SW 1271 (cell line): ENCODE measurements around the gene CCNQ.

Experiments used
- DNase-seq, 2 experiments: peaks; one replicate each; lab custom pipeline; 2025; lab: John Stamatoyannopoulos, UW

Gene CCNQ

DNA sequence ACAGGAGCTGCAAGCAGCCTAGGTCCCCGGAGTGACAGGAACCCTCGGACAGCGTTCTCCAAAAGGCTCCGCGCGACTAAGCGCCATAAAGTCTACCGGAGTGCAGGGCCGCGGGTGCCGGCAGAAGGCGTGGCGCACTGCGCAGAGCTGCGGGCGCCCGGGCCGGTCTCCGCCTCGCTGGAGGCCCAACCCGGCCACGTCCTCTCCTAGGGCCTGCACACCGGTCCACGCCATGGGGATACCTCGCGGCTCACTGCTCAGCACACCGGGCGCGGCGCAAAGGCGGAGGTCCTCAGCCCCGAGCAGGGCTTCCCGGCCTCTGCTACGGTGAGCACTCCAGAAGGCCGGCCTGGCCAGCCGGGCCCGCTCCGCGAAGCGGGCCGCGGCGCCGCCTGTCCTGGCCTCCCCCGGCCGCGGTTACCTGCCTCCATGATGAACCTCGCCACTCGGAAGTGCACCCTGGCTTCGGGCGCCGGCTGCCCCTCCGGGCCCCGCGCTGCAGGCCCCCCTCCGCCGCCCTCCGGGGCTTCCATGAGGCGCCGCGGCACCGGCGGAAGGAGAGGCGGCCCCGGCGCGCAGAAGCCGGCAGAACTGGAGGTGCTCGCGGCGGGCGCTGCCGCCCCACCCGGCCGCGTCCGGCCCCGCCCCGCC lies at the start of gene CCNQ:
TSS of gene CCNQ (minus strand) at position 599 of the 651 bp plus-strand sequence. CDS start at position 533, 66 bp downstream.
- DNase-seq, result no peak

DNA sequence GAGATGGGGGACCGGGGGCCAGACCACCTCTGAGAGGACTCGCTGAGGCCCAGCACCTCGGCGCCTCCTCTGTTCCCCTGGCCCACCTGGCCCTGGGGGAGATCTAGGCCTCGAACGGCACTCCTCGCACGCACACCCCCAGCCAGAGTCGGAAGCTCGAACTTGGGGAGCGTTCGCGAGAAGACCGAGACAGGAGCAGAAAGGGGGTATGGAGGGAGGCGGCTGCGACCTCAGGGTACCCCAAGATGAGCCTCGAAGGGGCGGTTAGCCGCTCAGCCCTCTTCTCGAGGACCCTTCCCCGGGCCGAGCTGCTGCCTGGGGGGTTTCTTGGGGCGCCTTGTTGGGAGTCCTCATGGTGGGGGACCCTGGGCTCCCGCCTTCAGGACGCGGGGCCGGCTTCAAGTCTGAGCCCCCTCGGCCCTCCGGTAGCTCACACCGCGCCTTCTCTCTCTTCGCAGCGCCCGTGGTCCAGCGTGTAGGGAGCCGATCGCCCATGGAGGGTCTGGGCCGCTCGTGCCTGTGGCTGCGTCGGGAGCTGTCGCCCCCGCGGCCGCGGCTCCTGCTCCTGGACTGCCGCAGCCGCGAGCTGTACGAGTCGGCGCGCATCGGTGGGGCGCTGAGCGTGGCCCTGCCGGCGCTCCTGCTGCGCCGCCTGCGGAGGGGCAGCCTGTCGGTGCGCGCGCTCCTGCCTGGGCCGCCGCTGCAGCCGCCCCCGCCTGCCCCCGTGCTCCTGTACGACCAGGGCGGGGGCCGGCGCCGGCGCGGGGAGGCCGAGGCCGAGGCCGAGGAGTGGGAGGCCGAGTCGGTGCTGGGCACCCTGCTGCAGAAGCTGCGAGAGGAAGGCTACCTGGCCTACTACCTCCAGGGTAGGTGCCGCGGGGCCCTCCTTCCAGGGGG lies 48.8 kb upstream of the CCNQ start:
- no peak for DNase-seq

DNA sequence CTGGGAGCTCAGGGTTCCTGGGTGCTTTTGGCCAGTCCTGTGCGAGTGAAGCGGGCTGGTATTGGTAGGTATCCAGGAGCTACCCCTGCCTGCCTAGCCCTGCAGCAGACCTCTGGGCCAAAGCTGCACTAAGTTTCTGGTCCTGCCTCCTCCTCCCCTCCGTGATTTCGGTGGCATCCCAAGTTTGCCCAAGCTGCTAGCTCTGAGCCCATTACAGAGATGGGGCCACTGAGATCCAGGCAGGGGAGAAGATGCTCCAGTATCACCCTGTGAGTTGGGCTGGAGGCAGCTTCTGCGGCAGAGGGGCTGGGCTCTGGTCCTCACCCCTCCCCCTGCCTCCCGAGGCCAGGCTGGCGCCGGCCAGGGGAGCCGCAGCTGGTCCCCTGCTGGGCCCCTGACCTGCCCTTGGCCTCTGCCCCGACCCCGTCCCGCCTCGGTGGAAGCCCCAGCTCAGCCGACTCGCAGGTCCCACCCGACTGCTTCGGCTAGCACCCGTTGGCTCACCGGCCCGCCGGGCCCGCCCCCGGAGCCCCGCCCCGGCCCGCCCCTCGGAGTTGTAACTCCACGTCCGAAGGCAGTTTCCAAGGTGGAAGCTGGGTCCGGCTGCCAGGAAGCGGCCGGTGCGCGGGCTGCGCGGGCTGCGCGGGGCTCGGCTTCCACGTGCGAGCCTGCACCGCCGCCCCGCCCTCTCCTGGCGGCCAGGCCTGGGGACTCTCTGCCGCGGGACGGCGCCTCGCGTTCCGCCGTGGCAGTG lies 47.9 kb upstream of the CCNQ start, which contains the start of gene DUSP9:
TSS of gene DUSP9 (plus strand) at position 584 of the 754 bp plus-strand sequence. CDS start 751 bp downstream, outside the sequence.
- DNase-seq, result peak in 1 of 2 experiments; percentile 11

DNA sequence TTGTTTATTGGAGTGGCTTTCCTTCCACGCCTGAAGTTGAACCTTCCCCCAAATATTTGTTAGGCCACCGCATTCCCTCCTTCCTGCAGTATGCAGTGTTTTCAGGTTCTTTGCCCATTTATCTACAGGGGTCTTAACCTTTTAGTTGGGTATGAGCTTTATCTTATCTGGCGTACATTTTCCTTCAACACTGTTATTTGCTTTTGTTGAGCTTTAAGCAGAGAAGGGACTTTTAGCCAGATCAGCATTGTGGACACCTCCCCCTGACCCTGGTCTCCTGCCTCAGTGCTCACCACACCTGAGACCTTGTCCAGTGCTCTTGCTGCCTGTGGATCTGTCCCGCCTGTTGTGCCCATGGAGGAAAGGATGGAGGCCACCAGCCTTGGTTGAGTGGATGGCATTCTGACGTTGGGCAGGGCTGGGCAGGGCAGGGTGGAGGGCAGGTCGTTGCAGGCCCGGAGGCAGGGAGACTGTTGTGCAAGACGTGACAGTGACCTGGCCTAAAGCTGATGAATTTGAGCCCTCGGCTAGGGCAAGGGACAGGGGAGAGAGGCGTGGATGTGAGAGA lies 47.1 kb upstream of the CCNQ start:
- DNase-seq, result no peak

DNA sequence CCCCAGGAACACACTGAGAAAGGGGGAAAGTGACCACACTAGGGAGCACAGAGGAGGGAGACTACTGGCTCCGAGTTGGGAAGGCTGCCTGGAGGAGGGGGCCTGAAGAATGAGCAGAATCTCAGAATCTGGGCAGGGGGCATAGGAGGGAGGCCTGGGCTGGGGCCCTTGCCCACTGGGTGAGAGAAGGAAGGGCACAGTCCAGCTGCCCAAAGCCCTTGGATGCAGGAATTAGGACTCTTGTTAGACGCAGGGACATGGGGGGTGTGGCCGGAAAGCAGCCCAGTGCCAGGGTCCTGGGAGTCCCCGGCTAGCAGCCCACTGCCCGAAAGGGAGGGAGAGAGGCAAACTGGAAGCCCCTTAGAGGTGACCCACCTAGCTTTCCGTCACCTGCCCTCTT lies 46.2 kb upstream of the CCNQ start:
- no peak for DNase-seq

DNA sequence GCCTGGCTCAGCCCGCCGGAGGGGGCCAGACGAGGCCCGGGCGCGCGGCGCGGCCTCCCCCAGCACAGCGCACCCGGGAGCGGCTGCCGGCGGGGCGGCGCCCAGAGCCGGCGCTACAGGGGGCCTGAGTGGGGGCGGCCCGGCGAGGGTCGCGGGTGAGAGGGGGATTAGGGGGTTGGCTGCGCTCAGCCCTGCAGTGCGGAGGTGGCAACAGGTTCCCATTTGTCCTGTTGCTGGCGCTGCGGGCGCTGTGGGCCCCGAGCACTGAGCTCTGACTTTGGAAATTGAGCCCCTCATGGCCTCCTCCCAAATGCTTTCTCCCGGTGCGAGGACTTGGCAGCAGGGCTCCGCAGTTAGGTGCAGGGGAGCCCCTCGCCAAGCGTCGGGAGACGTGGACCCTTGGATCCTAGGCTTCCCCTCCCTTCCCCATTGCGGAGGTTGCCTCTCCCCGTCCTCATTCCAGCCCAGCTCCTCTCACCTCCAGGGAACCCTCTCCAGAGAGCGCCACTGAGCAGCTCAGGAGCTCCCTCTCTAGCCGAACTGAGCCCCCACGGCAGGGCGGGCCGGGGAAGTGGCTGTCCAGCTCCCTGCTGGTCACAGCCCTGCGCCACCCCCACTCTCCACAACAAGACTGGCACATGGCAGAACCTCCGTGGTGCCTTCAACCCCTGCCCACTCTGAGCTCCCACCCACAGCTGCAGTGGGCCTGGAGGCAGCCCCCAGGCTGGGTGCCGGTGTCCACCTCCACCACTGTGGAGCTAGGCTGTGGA lies 45.6 kb upstream of the CCNQ start:
- no peak for DNase-seq

DNA sequence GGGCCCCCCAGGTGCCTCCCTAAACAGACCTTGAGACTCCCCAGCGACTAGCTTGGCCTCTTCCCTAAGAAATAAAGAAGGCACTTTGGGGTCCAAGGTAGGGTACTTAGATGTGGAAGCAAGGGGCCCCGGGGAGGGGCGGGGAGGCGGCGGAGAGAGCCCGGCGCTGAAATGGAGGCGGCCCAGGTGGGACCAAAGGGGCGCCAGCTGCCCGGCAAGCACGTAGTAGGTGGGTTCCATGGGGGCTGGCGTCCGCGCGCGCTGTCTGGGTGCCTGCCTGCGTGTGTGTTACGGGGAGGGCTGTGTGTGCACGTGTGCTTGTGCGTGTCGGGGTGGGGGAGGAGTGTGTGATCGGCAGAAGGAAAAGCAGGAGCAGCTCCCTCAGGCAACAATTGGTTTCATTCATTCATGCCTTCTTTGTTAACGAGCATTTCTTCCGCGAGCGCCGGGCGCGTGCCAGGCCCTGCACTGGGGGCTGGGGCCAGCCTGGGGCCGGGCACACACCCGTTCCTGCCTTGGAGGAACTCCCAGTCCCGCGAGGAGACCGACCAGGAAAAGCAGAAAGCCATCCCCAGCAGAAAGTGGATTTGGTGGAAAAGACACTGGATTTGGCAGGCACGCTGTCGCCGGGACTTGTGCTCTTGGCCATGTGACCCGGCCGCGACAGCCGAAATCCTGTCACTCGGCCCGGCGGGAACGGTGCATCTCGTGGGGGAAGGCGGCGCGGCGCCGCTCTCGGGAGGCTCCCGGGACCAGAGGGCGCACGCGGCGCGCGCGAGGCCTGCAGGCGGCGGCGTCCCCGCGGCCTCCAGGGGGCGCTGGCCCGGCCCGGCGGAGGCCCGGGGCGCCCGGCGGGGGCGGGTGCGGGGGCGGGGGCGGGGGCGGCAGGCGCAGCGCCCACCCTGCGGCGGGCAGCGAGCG lies 44.8 kb upstream of the CCNQ start:
- no peak for DNase-seq

DNA sequence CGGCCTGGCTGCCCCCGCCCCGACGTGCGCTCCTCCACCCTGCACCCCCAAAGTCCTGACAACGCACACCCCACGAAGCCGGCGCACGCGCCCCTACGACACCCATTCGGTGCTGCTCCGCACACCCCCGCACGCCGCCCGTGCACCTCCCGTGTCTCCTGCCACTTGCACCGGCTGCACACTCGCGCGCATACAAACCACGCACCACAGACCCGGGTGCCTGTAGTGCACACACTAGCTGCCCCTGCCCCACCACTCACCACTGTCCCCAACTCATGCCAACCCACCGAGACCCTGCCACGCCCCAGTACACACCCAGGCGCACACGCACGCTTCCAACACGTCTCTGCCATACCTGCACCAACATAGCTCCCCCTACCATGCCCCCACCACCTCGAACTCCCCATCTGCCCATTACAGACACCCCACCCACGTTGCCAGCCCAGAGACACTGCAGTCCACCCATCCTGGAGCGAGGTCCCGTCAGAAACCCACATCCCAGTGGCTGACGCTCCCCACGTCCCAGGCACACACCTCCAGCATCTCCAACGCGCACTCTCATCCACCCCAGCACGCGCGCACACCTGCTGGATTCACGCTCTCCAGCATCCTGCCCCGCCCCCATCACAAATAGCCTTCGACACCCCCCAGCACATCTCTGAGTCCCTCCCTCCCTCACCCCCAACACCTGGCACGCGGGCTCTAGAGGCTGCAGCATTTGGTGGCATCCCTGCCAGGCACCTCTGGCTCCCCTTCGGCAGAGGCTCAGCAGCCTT lies 43.9 kb upstream of the CCNQ start:
- DNase-seq, result no peak

DNA sequence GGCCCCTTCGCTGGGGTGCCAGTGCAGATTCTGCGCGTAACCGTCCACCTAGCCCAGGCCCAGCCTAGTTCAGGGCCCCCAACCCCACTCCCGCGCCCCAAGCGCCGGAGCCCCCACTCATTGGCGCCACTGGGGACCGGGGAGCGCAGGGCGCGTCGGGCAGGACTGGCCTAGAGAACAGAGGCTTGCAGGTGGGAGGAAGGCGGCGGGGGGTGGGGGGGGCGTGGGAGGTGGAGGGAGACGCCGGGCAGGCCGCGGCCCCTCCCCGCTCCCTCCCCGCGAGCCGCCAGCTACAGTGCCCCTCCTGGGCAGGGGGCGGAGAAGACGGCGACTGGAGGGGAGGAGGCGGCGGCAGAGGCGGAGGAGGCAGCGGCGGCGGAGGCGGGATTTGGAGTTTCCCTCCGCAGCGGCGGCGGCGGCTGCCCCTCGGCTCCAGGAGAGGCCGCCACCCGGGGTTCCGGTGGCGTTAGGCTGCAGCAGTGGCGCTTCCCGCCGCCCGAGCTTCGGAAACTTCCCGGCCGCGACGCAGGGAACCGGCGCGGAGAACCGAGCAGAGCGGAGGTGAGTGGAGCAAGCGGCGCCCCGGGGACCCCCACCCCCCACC lies 43.2 kb upstream of the CCNQ start:
- DNase-seq, result no peak

DNA sequence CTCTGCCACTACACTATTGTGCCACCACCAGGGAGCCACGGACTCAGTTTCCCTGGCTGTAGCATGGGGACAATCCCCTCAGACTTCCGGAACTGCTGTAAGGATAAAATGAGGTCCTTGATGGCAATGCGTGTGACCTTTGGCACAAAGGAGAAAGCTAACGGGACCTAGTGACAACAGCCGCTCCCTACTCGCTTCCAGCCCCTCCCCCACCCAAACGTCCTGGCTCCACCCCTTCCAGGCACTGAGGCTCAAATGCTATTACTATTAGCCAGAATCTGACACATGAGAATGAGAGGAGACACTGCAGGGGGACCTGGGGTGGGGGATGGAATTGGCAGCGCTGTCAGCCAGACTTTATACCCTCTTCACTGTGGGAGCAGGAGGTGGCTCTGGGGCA lies 42.7 kb upstream of the CCNQ start:
- DNase-seq, result no peak

DNA sequence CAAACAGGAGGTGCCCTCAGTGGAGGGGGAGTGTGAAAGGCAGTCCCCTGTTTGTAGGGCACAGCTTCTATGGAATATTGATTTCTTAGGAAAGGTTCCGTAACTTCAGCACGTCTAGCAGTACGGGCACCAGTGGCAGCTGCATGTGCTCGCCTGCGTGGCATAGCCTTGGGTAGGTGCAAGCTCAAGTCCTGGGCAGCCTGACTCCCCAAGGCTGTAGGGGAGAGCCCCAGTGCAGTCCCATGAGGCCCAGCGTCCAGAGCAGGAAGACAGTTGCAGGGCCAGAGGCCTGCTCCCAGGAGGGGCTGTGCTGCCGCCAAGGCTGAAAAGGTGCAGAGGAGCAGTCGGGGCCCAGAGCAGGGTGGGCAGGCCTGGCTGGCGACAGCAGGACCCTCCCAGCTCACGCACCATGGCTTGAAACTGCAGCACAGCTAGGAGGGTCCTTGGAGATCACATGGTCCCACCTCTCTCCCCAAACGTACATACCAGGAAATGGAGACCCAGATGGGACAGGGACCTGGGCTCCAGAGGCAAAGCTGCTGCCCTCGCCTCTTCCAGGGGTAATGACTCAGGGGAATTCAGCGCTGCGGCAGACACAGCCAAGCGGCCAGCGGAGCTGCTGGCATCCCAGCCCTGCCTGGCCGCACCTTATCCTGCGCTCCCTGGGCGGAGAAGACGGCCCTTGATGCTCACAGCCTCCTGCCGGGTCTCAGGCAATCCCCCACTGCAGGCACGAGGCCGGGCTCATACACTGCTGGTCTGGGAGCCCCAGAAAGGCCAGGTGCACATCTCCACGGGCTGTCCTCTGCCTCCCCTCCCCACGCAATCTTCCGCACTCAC lies 42.0 kb upstream of the CCNQ start:
- no peak for DNase-seq

DNA sequence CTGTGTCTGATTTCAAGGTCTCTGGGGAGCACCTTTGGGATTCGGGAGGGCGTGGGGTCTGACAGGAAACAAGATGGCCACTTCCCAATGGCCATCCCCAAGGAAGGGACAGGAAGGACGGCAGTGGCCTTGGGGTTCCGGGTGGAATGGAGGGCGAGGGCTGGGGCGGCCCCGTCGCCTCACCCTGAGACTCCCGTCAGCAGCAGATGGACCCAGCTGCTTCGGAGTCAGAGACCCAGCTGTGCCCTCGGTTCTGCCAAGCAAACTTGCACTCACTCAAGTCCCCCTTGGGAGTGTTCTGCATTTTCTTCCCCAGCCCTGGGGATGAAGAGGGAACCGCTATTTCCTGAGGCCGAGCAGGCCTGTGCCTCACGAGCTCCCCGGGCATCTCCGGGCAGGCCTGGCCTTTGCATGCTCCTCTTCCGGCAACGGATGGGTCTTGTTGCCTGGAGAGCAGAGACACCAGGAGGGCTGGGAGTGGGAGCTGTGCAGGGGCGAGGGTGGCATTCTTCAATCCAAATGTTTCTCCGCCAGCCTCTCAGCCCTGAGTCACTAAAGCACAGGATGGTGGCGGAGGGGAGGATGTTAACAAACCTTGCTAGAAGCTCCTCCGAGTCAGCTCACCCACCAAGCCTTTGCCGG lies 41.2 kb upstream of the CCNQ start:
- no peak for DNase-seq

DNA sequence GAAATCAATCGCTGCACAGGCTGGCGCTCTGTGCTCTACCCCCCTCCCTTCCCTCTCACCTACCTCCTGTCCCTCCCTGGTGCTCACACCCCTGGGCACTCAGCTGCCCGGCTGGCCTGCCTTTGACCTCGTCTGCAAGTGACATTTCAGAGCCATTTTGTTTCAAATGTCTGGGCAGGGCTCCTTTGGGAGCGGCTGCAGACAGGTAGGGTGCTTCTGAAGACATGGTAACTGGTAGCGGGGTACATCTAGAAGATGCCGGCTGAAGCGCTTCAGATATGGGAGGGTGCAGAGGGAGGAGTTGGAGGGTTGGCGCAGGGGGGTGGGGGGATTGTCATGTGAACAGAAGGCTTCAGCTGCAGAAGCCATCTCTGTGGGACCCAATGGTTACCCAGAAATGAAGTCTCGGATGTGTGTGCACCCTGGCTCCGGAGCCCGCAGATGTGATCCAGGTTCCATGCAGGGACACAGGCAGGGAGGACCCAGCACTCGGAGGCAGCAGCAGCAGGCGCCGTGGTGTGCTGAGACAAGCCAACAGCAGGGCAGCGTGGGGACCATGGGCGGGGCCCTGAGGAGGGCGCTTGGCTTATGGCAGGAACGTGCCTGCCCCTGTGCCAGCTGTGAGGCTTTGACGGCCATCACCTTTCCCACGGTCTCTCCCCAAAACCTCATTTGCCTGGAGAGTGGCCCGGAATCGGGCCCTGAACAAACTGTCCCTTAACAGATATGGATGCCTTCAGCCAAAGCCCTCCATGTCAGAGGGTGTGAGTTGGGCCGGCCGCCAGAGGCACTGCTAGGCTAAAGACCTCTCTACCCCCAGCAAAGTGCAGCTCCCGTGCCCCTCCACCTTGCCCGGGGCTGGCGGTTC lies 40.5 kb upstream of the CCNQ start:
- DNase-seq, result no peak

DNA sequence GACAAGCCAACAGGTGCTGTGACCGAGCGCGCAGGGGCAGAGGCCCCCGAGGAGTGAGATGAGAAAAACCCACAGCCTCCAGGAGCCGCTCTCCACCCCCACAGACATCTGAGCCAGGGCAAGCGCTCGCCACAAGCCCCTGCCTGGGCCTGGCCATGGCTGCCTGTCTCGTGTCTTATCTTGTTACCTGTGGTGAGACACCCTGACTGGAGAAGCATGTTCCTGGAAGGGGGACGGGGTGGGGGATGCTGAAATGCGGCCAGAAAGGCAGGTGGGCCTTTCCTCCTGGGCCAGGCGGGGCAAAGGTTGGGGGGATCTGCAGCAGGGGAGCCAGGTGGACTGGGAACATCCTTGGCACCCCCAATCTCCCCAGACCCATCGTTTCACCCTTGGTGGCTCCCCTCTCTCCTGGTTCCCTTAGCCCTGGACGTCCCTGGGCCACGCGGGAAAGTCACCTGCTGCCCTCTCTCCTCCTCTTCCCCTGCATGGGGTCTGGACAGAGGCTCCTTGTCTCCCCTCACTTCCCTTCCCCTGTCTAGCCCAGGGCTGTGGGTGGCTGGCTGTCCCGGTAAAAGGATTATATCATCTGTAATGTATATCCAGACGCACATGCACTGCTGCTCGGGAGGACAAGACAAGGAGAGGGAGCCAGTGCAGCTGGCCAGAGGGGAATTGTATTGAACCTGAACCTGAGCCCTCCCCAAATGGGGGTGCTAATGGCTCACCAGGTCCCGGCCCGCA lies 39.7 kb upstream of the CCNQ start:
- no peak for DNase-seq

DNA sequence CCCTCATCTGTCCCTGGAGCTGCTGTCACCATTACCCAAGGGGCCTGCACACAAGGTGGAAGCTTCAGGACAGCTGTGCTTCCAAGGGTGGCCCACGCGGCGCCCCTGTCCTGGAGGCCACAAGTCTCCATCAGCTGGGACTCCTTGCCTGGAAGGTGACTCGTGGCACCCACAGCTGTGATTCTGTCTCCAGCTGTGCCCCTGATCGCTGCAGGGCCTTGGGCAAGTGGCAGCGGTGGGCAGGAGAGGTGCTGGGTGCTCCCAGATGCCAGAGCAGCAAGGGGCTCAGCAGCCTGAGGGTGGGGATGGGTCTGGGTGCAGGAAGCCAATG lies 39.1 kb upstream of the CCNQ start:
- DNase-seq, result no peak
